Gastroesophageal sphincter (tissue), 4 donors: ENCODE results near the gene TOP1. TPM values are rescaled to one million over a fixed set of nuclear protein-coding genes. Genes with fewer than 3 reads are reported as not detected.
"Not testable (repeated sequence)": the region's sequence is repeated elsewhere in the genome, so short reads cannot be mapped to it uniquely, and the experiment has no call there.

Source experiments
- ATAC-seq: fragments of 150-250 bp; one replicate; pipeline ENCODE4 v1.9.1; 2016; ENCODE audit warnings: mild to moderate bottlenecking, moderate library complexity
- H3K27ac ChIP-seq, 4 donors: fragments of 200-600 bp; sonication (generic) in 3 of 4; 1 replicate in 3 of 4; 2 replicates in 1 of 4; pipeline ENCODE4 v1.5.1; 2016 to 2019
- H3K27me3 ChIP-seq: fragments of 200-600 bp; sonication (generic); one replicate; pipeline ENCODE4 v1.5.1; 2019
- H3K36me3 ChIP-seq, 2 donors: fragments of 200-600 bp; sonication (generic); one replicate each; pipeline ENCODE4 v1.5.1; 2019; ENCODE audit warnings: control low read depth in 1 of 2
- H3K4me1 ChIP-seq, 3 donors: fragments of 200-600 bp; sonication (generic); 1 replicate in 2 of 3; 2 replicates in 1 of 3; pipeline ENCODE4 v1.5.1; 2016 to 2019; ENCODE audit warnings: control low read depth in 2 of 3
- H3K4me3 ChIP-seq, 2 donors: fragments of 200-600 bp; sonication (generic); one replicate each; pipeline ENCODE4 v1.5.1; 2019; ENCODE audit warnings: mild to moderate bottlenecking in 1 of 2, moderate library complexity in 1 of 2
- H3K9me3 ChIP-seq, 3 donors: fragments of 200-600 bp; sonication (generic); one replicate each; pipeline ENCODE4 v1.5.1; 2017 to 2019; ENCODE audit warnings: control low read depth in 2 of 3
- EP300 ChIP-seq: sonication (generic); formaldehyde crosslinking; IDR thresholded peaks from one replicate; pipeline ENCODE4 v1.6.1; 2017; ENCODE audit warnings: antibody characterized with exemption, mild to moderate bottlenecking
- POLR2A ChIP-seq, 2 donors: fragments of 450-650 bp; IDR thresholded peaks; one replicate each; pipeline ENCODE4 v1.6.1; 2017; ENCODE audit warnings: antibody characterized with exemption in 2 of 2, mild to moderate bottlenecking in 2 of 2, moderate library complexity in 1 of 2
- POLR2AphosphoS5 ChIP-seq: sonication (generic); formaldehyde crosslinking; IDR thresholded peaks from one replicate; pipeline ENCODE4 v1.6.1; 2017; ENCODE audit warnings: antibody characterized with exemption
- WGBS, 2 donors: methylation state at CpG; one replicate each; pipeline ENCODE4 v1.1.5; 2018; ENCODE audit warnings: low coverage in 1 of 2; 5-methylcytosine and 5-hydroxymethylcytosine counted together
- total RNA-seq, 4 donors: library from RNA; depleted of rRNA; stranded (reverse); fragments of >200 nt; gene quantifications; one replicate each; pipeline ENCODE4 v1.1.0, GENCODE V29; 2016
- TF ChIP-seq, protein P1 (sequence below), 4 experiments: fragments of 200-600 bp in 2 of 4; fragments of 450-650 bp in 2 of 4; sonication (generic) in 1 of 4; IDR thresholded peaks; one replicate each; pipeline ENCODE4 v1.5.1; 2017 to 2019; ENCODE audit warnings: antibody characterized with exemption in 4 of 4, mild to moderate bottlenecking in 2 of 4, moderate library complexity in 2 of 4

Gene TOP1
- total RNA-seq, 4 donors from 2014 or later, result 22.0 to 31.6 (median 28.8) TPM

- H3K27ac ChIP-seq, result peak overlapping the region; percentile 44 to 71 (median 62)
Observed at GRCh38 chr20:41003143-41003935, 25.3 kb upstream of the TOP1 start.

DNA sequence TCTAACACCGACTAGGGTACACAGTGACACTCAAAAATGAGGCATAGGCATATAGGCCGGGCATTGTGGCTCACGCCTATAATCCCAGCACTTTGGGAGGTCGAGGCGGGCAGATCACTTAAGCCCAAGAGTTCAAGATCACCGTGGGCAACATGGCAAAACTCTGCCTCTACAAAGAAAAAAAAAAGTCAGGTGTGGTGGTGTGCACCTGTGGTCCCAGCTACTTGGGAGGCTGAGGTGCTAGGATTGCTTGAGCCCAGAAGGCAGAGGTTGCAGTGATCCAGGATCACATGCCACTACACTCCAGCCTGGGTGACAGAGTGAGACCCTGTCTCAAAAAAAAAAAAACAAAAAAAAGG lies 24.7 kb upstream of the TOP1 start:
- H3K27ac ChIP-seq, result peak overlapping the region in 3 of 4 donors; percentile 59 to 71 (median 65)
- 80% methylated on average over 1 of the region's 6 CpGs for WGBS, 2 donors
- not testable (repeated sequence) for H3K9me3 ChIP-seq, ATAC-seq, H3K4me3 ChIP-seq, H3K27me3 ChIP-seq, H3K36me3 ChIP-seq
- H3K4me1 ChIP-seq, result peaks cover 0 to 48% (median 8%) of the 10 kb centered on the region in 3 donors

More at GRCh38 chr20:41003143-41003935, 25.3 kb upstream of the TOP1 start:
- no peaks in the 10 kb centered on the region for H3K9me3 ChIP-seq
- peaks cover 0 to 48% (median 8%) of the 10 kb centered on the region in 3 donors for H3K4me1 ChIP-seq
- no peak for TF ChIP-seq EP300
- no peak for TF ChIP-seq POLR2A (IDR thresholded peaks at IDR 0.05)
- peak; percentile 60 for TF ChIP-seq POLR2AphosphoS5
- TF ChIP-seq, protein P1, sequence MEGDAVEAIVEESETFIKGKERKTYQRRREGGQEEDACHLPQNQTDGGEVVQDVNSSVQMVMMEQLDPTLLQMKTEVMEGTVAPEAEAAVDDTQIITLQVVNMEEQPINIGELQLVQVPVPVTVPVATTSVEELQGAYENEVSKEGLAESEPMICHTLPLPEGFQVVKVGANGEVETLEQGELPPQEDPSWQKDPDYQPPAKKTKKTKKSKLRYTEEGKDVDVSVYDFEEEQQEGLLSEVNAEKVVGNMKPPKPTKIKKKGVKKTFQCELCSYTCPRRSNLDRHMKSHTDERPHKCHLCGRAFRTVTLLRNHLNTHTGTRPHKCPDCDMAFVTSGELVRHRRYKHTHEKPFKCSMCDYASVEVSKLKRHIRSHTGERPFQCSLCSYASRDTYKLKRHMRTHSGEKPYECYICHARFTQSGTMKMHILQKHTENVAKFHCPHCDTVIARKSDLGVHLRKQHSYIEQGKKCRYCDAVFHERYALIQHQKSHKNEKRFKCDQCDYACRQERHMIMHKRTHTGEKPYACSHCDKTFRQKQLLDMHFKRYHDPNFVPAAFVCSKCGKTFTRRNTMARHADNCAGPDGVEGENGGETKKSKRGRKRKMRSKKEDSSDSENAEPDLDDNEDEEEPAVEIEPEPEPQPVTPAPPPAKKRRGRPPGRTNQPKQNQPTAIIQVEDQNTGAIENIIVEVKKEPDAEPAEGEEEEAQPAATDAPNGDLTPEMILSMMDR (IDR thresholded peaks at IDR 0.05), result no peak
- no peak overlapping the region for H3K4me3 ChIP-seq
- H3K36me3 ChIP-seq, result no peaks in the 10 kb centered on the region
- H3K27me3 ChIP-seq, result no peaks in the 10 kb centered on the region
- ATAC-seq, result peak; percentile 90
- WGBS, 2 donors, result 44 to 65% methylated on average over 5 to 8 of the region's 12 CpGs

DNA sequence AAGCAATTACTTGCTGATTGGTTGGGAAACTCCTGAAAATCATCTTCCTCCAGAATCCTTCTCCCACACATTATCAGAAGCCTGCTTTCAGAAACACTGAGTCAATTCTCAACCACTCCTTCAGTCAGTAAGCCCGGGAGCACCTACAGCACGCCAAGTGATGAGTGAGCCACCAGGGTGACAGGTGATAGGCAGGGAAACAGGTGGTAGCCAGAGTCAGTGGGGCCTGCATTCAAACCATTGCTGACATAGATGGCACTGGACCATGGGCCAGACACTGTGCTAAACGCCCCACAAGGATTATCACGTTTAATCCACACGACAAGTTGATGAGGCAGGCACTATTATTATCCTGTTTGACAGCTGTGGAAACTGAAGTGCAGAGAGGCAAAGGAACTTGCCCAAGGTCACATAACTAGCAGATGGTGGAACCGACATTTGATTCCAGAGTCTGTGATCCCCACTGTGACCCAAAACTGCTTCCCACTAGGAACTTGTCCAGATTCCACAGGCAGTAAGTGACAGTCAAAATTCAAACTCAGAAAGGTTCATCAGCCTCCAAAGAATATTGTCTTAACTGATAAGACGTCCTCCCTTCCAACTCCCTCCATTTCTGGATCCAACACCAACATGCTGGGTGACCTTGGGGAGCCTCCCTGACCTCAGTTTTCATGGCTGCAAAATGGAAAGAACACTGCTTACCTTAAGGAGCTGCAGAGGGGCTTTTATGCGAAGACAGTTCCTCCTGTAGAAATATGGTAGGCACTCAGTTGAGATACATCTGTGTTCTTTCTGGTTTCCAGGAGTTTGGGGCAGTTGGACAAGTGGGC lies 23.9 kb upstream of the TOP1 start:
- Histone ChIP-seq H3K4me3 (no peak overlapping the region), H3K27ac (peak overlapping the region in 3 of 4 donors; percentile 44 to 71 (median 59)), H3K27me3 (no peaks in the 10 kb centered on the region), H3K36me3 (no peaks in the 10 kb centered on the region), H3K9me3 (no peaks in the 10 kb centered on the region), H3K4me1 (peaks cover 0 to 48% (median 8%) of the 10 kb centered on the region in 3 donors)
- TF ChIP-seq, protein P1 (IDR thresholded peaks at IDR 0.05), result no peak
- TF ChIP-seq POLR2A (IDR thresholded peaks at IDR 0.05), result no peak
- no peak for TF ChIP-seq POLR2AphosphoS5
- no peak for TF ChIP-seq EP300
- no peak for ATAC-seq
- WGBS, 2 donors, result 53 to 59% methylated on average over 3 to 4 of the region's 8 CpGs

GRCh38 chr20:41005361-41005729 lies 23.3 kb upstream of the TOP1 start:
- Histone ChIP-seq H3K4me1 (peaks cover 0 to 48% (median 8%) of the 10 kb centered on the region in 3 donors), H3K36me3 (no peaks in the 10 kb centered on the region), H3K27me3 (no peaks in the 10 kb centered on the region), H3K4me3 (no peak overlapping the region), H3K27ac (peak overlapping the region in 3 of 4 donors; percentile 44 to 71 (median 59)), H3K9me3 (no peaks in the 10 kb centered on the region)
- 0 to 11% methylated on average over 3 to 4 of the region's 4 CpGs for WGBS, 2 donors
- peak; percentile 68 for ATAC-seq
- TF ChIP-seq, protein P1 (IDR thresholded peaks at IDR 0.05), result no peak
- TF ChIP-seq EP300 (no peak), POLR2A (IDR thresholded peaks at IDR 0.05) (no peak), POLR2AphosphoS5 (peak; percentile 67)

DNA sequence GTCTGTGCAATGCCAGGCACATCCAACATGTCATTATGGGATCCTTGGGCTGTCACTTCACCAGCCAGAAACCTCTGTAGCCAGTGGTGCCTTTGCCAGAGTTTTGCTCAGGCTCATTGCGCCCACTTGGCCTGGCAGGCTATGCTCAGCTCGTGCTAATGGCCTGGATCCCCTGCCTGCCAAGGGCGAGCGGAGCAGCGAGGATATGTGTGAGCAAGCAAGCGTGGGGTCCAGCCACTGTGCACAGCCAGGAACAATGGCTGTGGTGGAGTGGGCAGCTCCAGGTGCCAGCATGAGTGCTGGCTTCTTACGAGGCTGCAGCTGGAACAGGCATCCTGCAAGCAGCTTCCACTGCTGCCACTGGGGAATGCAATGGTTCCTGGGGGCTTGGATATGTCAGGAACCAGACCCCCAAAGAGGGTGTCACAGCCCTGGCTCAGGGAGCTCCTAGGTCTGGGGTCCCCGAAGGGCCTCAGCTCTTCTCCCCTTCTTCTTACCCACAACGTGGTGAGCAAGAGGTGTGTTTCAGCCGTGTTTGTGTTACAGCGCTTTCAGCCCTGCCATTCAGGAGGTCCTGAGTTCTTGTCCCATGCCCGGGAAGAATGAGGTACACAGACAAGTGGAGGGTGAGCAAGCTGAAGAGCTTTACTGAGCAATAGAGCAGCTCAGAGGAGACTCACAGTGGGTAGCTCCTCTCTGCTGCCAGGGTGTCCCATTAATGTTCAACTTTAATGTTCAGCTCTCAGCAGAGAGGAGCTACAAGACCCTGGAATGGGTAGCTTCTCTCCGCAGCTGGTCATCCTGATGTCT lies 22.3 kb upstream of the TOP1 start:
- no peak for TF ChIP-seq POLR2A (IDR thresholded peaks at IDR 0.05)
- TF ChIP-seq, protein P1 (IDR thresholded peaks at IDR 0.05), result no peak
- no peak for TF ChIP-seq EP300
- TF ChIP-seq POLR2AphosphoS5, result no peak
- no peak overlapping the region for H3K4me3 ChIP-seq
- no peaks in the 10 kb centered on the region for H3K9me3 ChIP-seq
- peak overlapping the region in 2 of 4 donors; percentile 44 to 59 for H3K27ac ChIP-seq
- H3K4me1 ChIP-seq, result peaks cover 0 to 48% (median 8%) of the 10 kb centered on the region in 3 donors
- H3K36me3 ChIP-seq, result no peaks in the 10 kb centered on the region
- WGBS, 2 donors, result no CpG with 5 or more reads among the region's 13 CpGs
- no peak for ATAC-seq
- H3K27me3 ChIP-seq, result no peaks in the 10 kb centered on the region
